WTC11 (cell line): Measurements from ENCODE around the gene YEATS2. TPM values are rescaled to one million over a fixed set of nuclear protein-coding genes. Genes with fewer than 3 reads are reported as not detected.

Experiments
- ATAC-seq: fragments of 200-7000 bp; cut with Tn5 transposase; 2 replicates; pipeline ENCODE4 v1.10.0; 2021; ENCODE audit warnings: mild to moderate bottlenecking, moderate library complexity
- CTCF ChIA-PET: fragments of 300-600 bp; sonication (Branson Sonifier 250); formaldehyde crosslinking; loops from one replicate; lab custom pipeline; 2021; ENCODE audit warnings: antibody characterized with exemption; lab: Charles Lee
- POLR2A ChIA-PET: fragments of 350-600 bp; sonication (Branson Sonifier 250); formaldehyde crosslinking; loops from one replicate; lab custom pipeline; 2021; ENCODE audit warnings: antibody characterized with exemption; lab: Charles Lee
- DNase-seq: peaks from one replicate; pipeline ENCODE4 v3.0.0; 2021; ENCODE audit warnings: low spot score
- H3K27ac Mint-ChIP-seq: 2 replicates; pipeline ENCODE4 v1.8.0; 2021; ENCODE audit warnings: mixed read lengths
- H3K27me3 Mint-ChIP-seq: 2 replicates; pipeline ENCODE4 v1.8.0; 2021; ENCODE audit warnings: low read depth, mild to moderate bottlenecking, moderate library complexity, mixed read lengths
- H3K36me3 Mint-ChIP-seq: 2 replicates; pipeline ENCODE4 v1.8.0; 2021; ENCODE audit warnings: mixed read lengths
- H3K4me1 Mint-ChIP-seq: 2 replicates; pipeline ENCODE4 v1.8.0; 2022; ENCODE audit warnings: mixed read lengths
- H3K4me3 Mint-ChIP-seq: 2 replicates; pipeline ENCODE4 v1.8.0; 2021; ENCODE audit warnings: mild to moderate bottlenecking, moderate library complexity, mixed read lengths
- H3K9me3 Mint-ChIP-seq: 2 replicates; pipeline ENCODE4 v1.8.0; 2021; ENCODE audit warnings: mixed read lengths
- AR ChIP-seq: fragments of 250-450 bp; sonication (Bioruptor Pico); IDR thresholded peaks from 2 replicates; pipeline ENCODE4 v1.9.0; 2021; ENCODE audit warnings: mild to moderate bottlenecking
- ATF6 ChIP-seq: sonication (generic); formaldehyde crosslinking; IDR thresholded peaks from 2 replicates; pipeline ENCODE4 v1.8.1; 2023; ENCODE audit warnings: mild to moderate bottlenecking, missing genetic modification reagents
- CREB1 ChIP-seq: sonication (generic); formaldehyde crosslinking; IDR thresholded peaks from 2 replicates; pipeline ENCODE4 v1.8.0; 2023; ENCODE audit warnings: mild to moderate bottlenecking, missing genetic modification reagents
- E2F5 ChIP-seq: sonication (generic); formaldehyde crosslinking; IDR thresholded peaks from 2 replicates; pipeline ENCODE4 v1.8.1; 2022; ENCODE audit warnings: mild to moderate bottlenecking, moderate library complexity, missing genetic modification reagents
- ESRRA ChIP-seq: sonication (generic); formaldehyde crosslinking; IDR thresholded peaks from 2 replicates; pipeline ENCODE4 v1.8.1; 2022; ENCODE audit warnings: mild to moderate bottlenecking, missing genetic modification reagents, borderline replicate concordance
- FOXK1 ChIP-seq: sonication (generic); formaldehyde crosslinking; IDR thresholded peaks from 2 replicates; pipeline ENCODE4 v1.8.0; 2022; ENCODE audit warnings: mild to moderate bottlenecking, moderate library complexity, missing genetic modification reagents
- GABPB1 ChIP-seq: sonication (generic); formaldehyde crosslinking; IDR thresholded peaks from 2 replicates; pipeline ENCODE4 v1.8.1; 2023; ENCODE audit warnings: mild to moderate bottlenecking, missing genetic modification reagents
- IRF2 ChIP-seq: sonication (generic); formaldehyde crosslinking; IDR thresholded peaks from 2 replicates; pipeline ENCODE4 v1.8.0; 2022; ENCODE audit warnings: low read depth, missing genetic modification reagents, borderline replicate concordance
- JAZF1 ChIP-seq: fragments of 250-450 bp; sonication (Bioruptor Pico); IDR thresholded peaks from 2 replicates; pipeline ENCODE4 v1.9.0; 2021; ENCODE audit warnings: moderate library complexity, mild to moderate bottlenecking, inconsistent platforms
- JUN ChIP-seq: sonication (generic); formaldehyde crosslinking; IDR thresholded peaks from 2 replicates; pipeline ENCODE4 v1.8.0; 2023; ENCODE audit warnings: mild to moderate bottlenecking, missing genetic modification reagents
- MLX ChIP-seq: sonication (generic); formaldehyde crosslinking; IDR thresholded peaks from 2 replicates; pipeline ENCODE4 v1.8.1; 2023; ENCODE audit warnings: mild to moderate bottlenecking, missing genetic modification reagents, moderate library complexity
- NFE2L1 ChIP-seq: sonication (generic); formaldehyde crosslinking; IDR thresholded peaks from 2 replicates; pipeline ENCODE4 v1.8.1; 2023; ENCODE audit warnings: missing genetic modification reagents
- PREB ChIP-seq: sonication (generic); formaldehyde crosslinking; IDR thresholded peaks from 2 replicates; pipeline ENCODE4 v1.8.1; 2022; ENCODE audit warnings: mild to moderate bottlenecking, missing genetic modification reagents, moderate library complexity, borderline replicate concordance
- RELA ChIP-seq: sonication (generic); formaldehyde crosslinking; IDR thresholded peaks from 2 replicates; pipeline ENCODE4 v1.8.1; 2022; ENCODE audit warnings: missing genetic modification reagents, mild to moderate bottlenecking, borderline replicate concordance
- SP1 ChIP-seq: sonication (generic); formaldehyde crosslinking; conservative IDR thresholded peaks from 2 replicates; pipeline ENCODE4 v1.8.1; 2022; ENCODE audit warnings: missing genetic modification reagents
- STAT6 ChIP-seq: sonication (generic); formaldehyde crosslinking; conservative IDR thresholded peaks from 2 replicates; pipeline ENCODE4 v1.8.1; 2023; ENCODE audit warnings: mild to moderate bottlenecking, low read depth, missing genetic modification reagents, moderate library complexity
- TEAD4 ChIP-seq: sonication (generic); formaldehyde crosslinking; IDR thresholded peaks from 2 replicates; pipeline ENCODE4 v1.8.0; 2022; ENCODE audit warnings: mild to moderate bottlenecking, missing genetic modification reagents
- ZNF423 ChIP-seq: fragments of 250-450 bp; sonication (Bioruptor Pico); IDR thresholded peaks from 2 replicates; pipeline ENCODE4 v2.1.2; 2022; ENCODE audit warnings: mild to moderate bottlenecking, moderate library complexity
- total RNA-seq: library from RNA; stranded (reverse); gene quantifications from 3 replicates; pipeline ENCODE4 v1.2.3, GENCODE V29; 2021

Gene YEATS2
- total RNA-seq, 1 experiment from 2014 or later = 42.5 TPM

- H3K27me3 Mint-ChIP-seq = no peaks in the 10 kb centered on the region
- H3K4me3 Mint-ChIP-seq = no peak overlapping the region
- CTCF ChIA-PET = no interaction called here
- POLR2A ChIA-PET = no interaction called here
- TF ChIP-seq E2F5 = no peak
- no peak for TF ChIP-seq JUN
- no peak for TF ChIP-seq ATF6
- TF ChIP-seq CREB1 (CRISPR knock-in tag) = no peak
- TF ChIP-seq JAZF1 = no peak
- no peak for TF ChIP-seq NFE2L1 (CRISPR knock-in tag)
- TF ChIP-seq FOXK1 (CRISPR knock-in tag) = no peak
- TF ChIP-seq GABPB1 (CRISPR knock-in tag) = no peak
- TF ChIP-seq RELA = no peak
- no peak for TF ChIP-seq IRF2 (CRISPR knock-in tag)
- TF ChIP-seq SP1 = no peak
- TF ChIP-seq MLX (CRISPR knock-in tag) = no peak
- no peak for TF ChIP-seq AR (CRISPR knock-in tag)
- TF ChIP-seq PREB (CRISPR knock-in tag) = no peak
- no peak for TF ChIP-seq ZNF423 (CRISPR knock-in tag)
- TF ChIP-seq STAT6 = no peak
- no peak for TF ChIP-seq TEAD4 (CRISPR knock-in tag)
- TF ChIP-seq ESRRA (CRISPR knock-in tag) = no peak
- peaks cover 81% of the 10 kb centered on the region for H3K36me3 Mint-ChIP-seq
- no peaks in the 10 kb centered on the region for H3K9me3 Mint-ChIP-seq
- ATAC-seq (no peak), DNase-seq (no peak)
- 0 out of 2 replicates have a peak overlapping the region, but pooled peaks have one; percentile 58 for H3K27ac Mint-ChIP-seq
- H3K4me1 Mint-ChIP-seq = no peaks in the 10 kb centered on the region
Observed at GRCh38 chr3:183731611-183732010, 34.0 kb downstream of the YEATS2 start.
